ENCODE measurements around the gene SMOC1.

DNA sequence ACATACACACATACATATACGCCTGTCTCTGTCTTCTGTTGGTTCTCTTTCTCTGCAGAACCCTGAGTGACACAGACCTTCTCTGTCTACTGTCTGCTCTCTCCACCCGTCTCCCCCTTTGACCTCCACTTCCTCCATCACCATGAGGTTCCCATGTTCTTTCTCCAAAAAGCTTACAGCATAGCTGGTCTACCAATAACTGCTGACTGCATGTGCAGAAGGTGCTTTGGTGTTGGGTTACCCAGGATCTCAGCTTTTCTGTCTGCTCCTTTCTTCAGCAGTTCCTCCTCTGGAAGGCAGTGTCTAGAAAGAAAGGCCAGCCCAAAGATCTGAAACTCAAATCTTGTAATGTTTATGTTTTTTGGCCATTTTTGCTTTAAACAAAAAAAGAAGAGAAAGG is 125.6 kb downstream of the SMOC1 start:
- no peak for TF ChIP-seq POLR2A (IDR thresholded peaks at IDR 0.05; ENCODE audit: low read depth, low read length)
- no peak for TF ChIP-seq PAX5 (IDR thresholded peaks at IDR 0.05; ENCODE audit: insufficient read depth, low read length, severe bottlenecking)
- TF ChIP-seq POLR2AphosphoS5 (IDR thresholded peaks at IDR 0.05; ENCODE audit: low read depth, low read length): no peak
- TF ChIP-seq TAF1 (IDR thresholded peaks at IDR 0.05; ENCODE audit: low read depth, low read length): no peak
- no peak for TF ChIP-seq SPI1 (IDR thresholded peaks at IDR 0.05; ENCODE audit: low read depth, low read length)
